ENCODE data around the gene KARS1. TPM values are rescaled to one million over a fixed set of nuclear protein-coding genes. Genes with fewer than 3 reads are reported as not detected.

The KARS1 gene
- total RNA-seq, 4 donors from 2014 or later: 82.9 to 105 (median 95.4) TPM

DNA sequence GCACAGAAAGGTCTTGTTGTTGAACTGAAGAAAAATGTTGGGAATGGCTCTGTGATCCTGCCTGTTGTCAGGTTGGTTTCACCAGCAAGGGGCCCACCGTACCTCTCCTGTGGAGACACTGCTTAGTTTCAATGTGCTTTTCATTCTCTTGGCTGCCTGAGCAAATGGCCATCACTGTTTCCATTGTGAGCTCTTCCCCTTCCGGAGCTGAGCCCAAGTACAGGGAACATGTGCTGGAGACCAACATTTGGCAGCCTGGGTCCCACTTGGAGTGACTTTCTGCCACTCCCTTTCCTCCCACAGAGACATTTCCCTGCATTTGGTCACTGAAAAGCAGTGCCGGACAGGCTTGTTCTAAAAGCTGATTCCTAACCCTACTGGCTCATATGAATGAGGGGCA, 58.2 kb downstream of the KARS1 start:
- peak; percentile 5 to 20 for DNase-seq

DNA sequence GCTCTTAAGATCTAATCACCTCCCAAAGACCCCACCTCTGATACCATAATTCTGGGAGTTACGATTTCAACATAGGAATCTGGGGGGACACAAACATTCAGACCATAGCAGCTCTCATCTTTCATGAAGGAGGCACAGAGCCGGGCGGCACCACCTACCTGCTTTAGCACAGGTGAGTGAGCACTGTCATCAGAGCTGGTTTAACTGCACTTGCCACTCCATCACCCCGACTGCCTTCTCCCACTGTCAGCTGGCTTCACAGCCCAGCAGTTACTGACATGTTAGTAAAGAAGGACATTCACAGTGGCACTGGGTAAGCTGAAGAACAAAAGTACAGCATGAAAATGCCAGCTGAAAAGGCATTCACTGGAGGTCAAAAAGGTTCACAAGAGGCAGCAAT, 58.7 kb downstream of the KARS1 start:
- Histone ChIP-seq H3K4me3 (replicated peaks in 1 of 3) (no peak overlapping the region), H3K36me3 (no peaks in the 10 kb centered on the region), H3K4me1 (peaks cover 19 to 26% of the 10 kb centered on the region in 2 donors), H3K9me3 (no peaks in the 10 kb centered on the region), H3K27ac (peak overlapping the region in 2 of 3 donors; percentile 15 to 44), H3K27me3 (no peaks in the 10 kb centered on the region)
- TF ChIP-seq POLR2A (IDR thresholded peaks at IDR 0.05): no peak
- TF ChIP-seq, protein P1, sequence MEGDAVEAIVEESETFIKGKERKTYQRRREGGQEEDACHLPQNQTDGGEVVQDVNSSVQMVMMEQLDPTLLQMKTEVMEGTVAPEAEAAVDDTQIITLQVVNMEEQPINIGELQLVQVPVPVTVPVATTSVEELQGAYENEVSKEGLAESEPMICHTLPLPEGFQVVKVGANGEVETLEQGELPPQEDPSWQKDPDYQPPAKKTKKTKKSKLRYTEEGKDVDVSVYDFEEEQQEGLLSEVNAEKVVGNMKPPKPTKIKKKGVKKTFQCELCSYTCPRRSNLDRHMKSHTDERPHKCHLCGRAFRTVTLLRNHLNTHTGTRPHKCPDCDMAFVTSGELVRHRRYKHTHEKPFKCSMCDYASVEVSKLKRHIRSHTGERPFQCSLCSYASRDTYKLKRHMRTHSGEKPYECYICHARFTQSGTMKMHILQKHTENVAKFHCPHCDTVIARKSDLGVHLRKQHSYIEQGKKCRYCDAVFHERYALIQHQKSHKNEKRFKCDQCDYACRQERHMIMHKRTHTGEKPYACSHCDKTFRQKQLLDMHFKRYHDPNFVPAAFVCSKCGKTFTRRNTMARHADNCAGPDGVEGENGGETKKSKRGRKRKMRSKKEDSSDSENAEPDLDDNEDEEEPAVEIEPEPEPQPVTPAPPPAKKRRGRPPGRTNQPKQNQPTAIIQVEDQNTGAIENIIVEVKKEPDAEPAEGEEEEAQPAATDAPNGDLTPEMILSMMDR (IDR thresholded peaks at IDR 0.05): no peak
- DNase-seq: peak; percentile 23 to 50
- WGBS, 2 donors: 45% methylated on average over 4 of the region's 4 CpGs
- intact Hi-C loops (cut with DNase I): no loop called here

More for the DNA sequence above, 58.2 kb downstream of the KARS1 start:
- 51 to 58% methylated on average over 3 of the region's 3 CpGs for WGBS, 2 donors
- intact Hi-C loops (cut with DNase I): no loop called here
- Histone ChIP-seq H3K4me3 (replicated peaks in 1 of 3) (no peak overlapping the region), H3K36me3 (no peaks in the 10 kb centered on the region), H3K27me3 (no peaks in the 10 kb centered on the region), H3K4me1 (peaks cover 19 to 26% of the 10 kb centered on the region in 2 donors), H3K27ac (peak overlapping the region in 2 of 3 donors; percentile 15 to 44), H3K9me3 (no peaks in the 10 kb centered on the region)
- TF ChIP-seq, protein P1 (IDR thresholded peaks at IDR 0.05): no peak
- no peak for TF ChIP-seq POLR2A (IDR thresholded peaks at IDR 0.05)

DNA sequence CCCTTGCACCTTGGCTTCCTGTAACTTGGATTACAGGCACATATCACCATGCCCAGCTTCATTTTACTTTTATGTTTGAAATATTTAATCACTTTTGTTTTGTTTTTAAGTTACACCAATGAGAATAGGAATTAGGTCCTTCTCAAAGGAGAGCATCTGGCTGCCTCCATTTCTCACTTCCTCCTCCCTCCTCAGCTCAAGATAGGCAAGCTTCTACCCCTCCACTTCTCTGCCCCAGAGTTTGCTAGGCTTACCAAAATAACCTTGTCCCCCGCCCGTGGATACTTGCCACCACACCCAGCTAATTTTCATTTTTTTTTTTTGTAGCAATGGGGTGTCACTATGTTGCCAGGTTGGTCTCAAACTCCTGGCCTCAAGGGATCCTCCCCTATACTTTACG, 63.4 kb downstream of the KARS1 start:
- no peaks in the 10 kb centered on the region for H3K27me3 ChIP-seq
- intact Hi-C loops (cut with DNase I): no loop called here
- no peaks in the 10 kb centered on the region for H3K9me3 ChIP-seq
- 87 to 88% methylated on average over 3 of the region's 3 CpGs for WGBS, 2 donors
- TF ChIP-seq, protein P1 (IDR thresholded peaks at IDR 0.05): no peak
- TF ChIP-seq POLR2A (IDR thresholded peaks at IDR 0.05): no peak
- H3K4me1 ChIP-seq: peaks cover 6 to 9% of the 10 kb centered on the region in 2 donors
- no peak overlapping the region for H3K27ac ChIP-seq
- DNase-seq: no peak
- H3K4me3 ChIP-seq (replicated peaks in 1 of 3): no peak overlapping the region
- H3K36me3 ChIP-seq: peaks cover 3 to 10% of the 10 kb centered on the region in 2 donors

DNA sequence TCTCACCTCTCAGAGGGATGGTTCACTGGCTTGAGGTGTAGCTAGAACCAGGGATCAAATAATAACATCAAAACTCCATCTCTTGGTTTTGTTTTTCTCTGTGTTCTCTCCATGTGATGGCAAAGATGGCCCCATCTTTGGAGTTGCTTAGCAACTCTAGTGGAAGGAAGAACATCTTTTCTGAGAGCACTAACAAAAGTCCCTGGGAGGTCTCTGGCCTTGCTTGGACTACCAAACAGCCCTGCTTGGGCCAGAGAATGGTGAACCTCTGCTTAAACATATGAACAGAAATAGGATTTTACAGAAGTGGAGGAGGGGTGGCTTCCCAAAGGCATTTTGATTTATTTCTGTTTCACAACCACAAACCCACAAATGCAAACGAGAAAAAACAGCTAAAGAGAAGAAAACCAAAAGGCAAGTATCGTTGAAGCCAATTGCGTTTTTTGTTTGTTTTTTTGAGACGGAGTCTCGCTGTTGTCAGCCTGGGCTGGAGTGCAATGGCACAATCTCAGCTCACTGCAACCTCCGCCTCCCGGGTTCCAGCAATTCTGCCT, 68.1 kb downstream of the KARS1 start:
- H3K9me3 ChIP-seq: no peaks in the 10 kb centered on the region
- no peak overlapping the region for H3K27ac ChIP-seq
- no peak for DNase-seq
- no peak for TF ChIP-seq POLR2A (IDR thresholded peaks at IDR 0.05)
- TF ChIP-seq, protein P1 (IDR thresholded peaks at IDR 0.05): no peak
- H3K4me1 ChIP-seq: no peaks in the 10 kb centered on the region
- 89 to 92% methylated on average over 7 of the region's 7 CpGs for WGBS, 2 donors
- no peaks in the 10 kb centered on the region for H3K27me3 ChIP-seq
- H3K36me3 ChIP-seq: peaks cover 37 to 41% of the 10 kb centered on the region in 2 donors
- H3K4me3 ChIP-seq (replicated peaks in 1 of 3): no peak overlapping the region
- intact Hi-C loops (cut with DNase I): no loop called here

DNA sequence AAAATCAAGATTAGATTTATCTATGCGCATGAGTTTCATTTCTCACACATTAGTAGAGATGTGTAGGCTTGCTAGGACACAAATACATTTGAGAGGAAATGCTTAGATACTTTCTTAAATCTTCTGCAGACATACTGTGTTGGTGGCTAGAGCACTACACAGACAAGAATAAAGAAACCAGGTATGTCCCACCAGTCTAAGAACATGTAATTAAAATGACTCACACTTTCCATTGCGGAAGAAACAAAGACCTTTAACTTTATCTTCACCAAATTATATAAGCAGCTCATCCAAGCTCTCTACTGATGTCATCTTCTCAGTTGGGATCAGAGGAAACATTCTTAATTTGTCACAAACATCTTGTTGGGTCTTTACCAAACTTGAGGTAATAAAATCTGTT, 68.7 kb downstream of the KARS1 start:
- Histone ChIP-seq H3K9me3 (no peaks in the 10 kb centered on the region), H3K4me3 (replicated peaks in 1 of 3) (no peak overlapping the region), H3K27ac (no peak overlapping the region), H3K4me1 (no peaks in the 10 kb centered on the region), H3K36me3 (peaks cover 41 to 43% of the 10 kb centered on the region in 2 donors), H3K27me3 (no peaks in the 10 kb centered on the region)
- 97 to 99% methylated on average over 2 of the region's 2 CpGs for WGBS, 2 donors
- intact Hi-C loops (cut with DNase I): no loop called here
- no peak for DNase-seq
- TF ChIP-seq, protein P1 (IDR thresholded peaks at IDR 0.05): no peak
- TF ChIP-seq POLR2A (IDR thresholded peaks at IDR 0.05): no peak
